Adrenal gland (tissue), 12 donors: Measurements from ENCODE around the gene CAGE1. TPM values are rescaled to one million over a fixed set of nuclear protein-coding genes. Genes with fewer than 3 reads are reported as not detected.

Source experiments
- DNase-seq, 7 donors: peaks; one replicate each; pipeline ENCODE4 v3.0.0-alpha.2; 2019 to 2020
- H3K27ac ChIP-seq, 5 donors: fragments of 200-600 bp; sonication (generic) in 4 of 5; 1 replicate in 3 of 5; 2 replicates in 2 of 5; pipeline versions ENCODE4 v1.5.1 to v1.8.0; 2016 to 2020; ENCODE audit warnings: mild to moderate bottlenecking in 1 of 5
- H3K27me3 ChIP-seq: fragments of 200-600 bp; 2 replicates; pipeline ENCODE4 v1.8.0; 2021
- H3K36me3 ChIP-seq, 2 donors: fragments of 200-600 bp; replicated peaks in 1 of 2; 1 replicate in 1 of 2; 2 replicates in 1 of 2; pipeline versions ENCODE4 v1.5.1 to v1.8.0; 2018 to 2022
- H3K4me1 ChIP-seq, 2 donors: fragments of 200-600 bp; replicated peaks in 1 of 2; 1 replicate in 1 of 2; 2 replicates in 1 of 2; pipeline versions ENCODE4 v1.5.1 to v1.8.0; 2018 to 2021
- H3K4me3 ChIP-seq, 4 donors: fragments of 200-600 bp; sonication (generic) in 3 of 4; one replicate each; pipeline ENCODE4 v1.5.1; 2016 to 2018
- H3K9me3 ChIP-seq, 3 donors: fragments of 200-600 bp; sonication (generic) in 1 of 3; replicated peaks in 1 of 3; 1 replicate in 2 of 3; 2 replicates in 1 of 3; pipeline versions ENCODE4 v1.5.1 to v1.8.0; 2016 to 2021
- POLR2A ChIP-seq, 2 donors: fragments of 450-650 bp; IDR thresholded peaks; one replicate each; pipeline ENCODE4 v1.6.1; 2017; ENCODE audit warnings: antibody characterized with exemption in 2 of 2, mild to moderate bottlenecking in 2 of 2, moderate library complexity in 1 of 2
- WGBS, 4 donors: extraction: QIAGEN DNeasy Blood & Tissue Kit in 2 of 4; methylation state at CpG; one replicate each; pipeline versions ENCODE4 v1.1.5 to v1.1.7; 2013 to 2017; 5-methylcytosine and 5-hydroxymethylcytosine counted together
- intact Hi-C, 2 donors: fragments of 100-400 bp; cut with DNase I; formaldehyde crosslinking; loops; one replicate each; pipeline versions ENCODE4 v1.14.1 to v1.15.0; 2022 to 2023
- polyA plus RNA-seq, 3 donors: library from polyadenylated mRNA; stranded (reverse); fragments of 200-250 nt in 2 of 3; fragments of 350-450 nt in 1 of 3; fragmentation: Illumina TruSeq in 1 of 3; extraction: RNeasy Lipid Tissue Mini Kit (QIAGEN cat#74804) in 1 of 3; gene quantifications; one replicate each; pipeline ENCODE4 v1.2.3, GENCODE V29; 2013 to 2014
- total RNA-seq, 9 donors: library from RNA; depleted of rRNA in 4 of 9; stranded (reverse); fragments of >200 nt in 4 of 9; fragments of 120-200 nt in 1 of 9; fragmentation: NEBNext Ultra II Directional in 1 of 9; extraction: Animal tissue kit (Norgen Biotek cat#: 25700) in 1 of 9; gene quantifications; one replicate each; pipeline versions ENCODE4 v1.1.0 to v1.2.4, GENCODE V29; 2013 to 2023
- TF ChIP-seq, protein P1 (sequence below), 6 experiments: fragments of 450-650 bp in 4 of 6; fragments of 200-600 bp in 2 of 6; sonication (generic) in 1 of 6; IDR thresholded peaks; 1 replicate in 5 of 6; 2 replicates in 1 of 6; pipeline versions ENCODE4 v1.5.1 to v1.8.0; 2016 to 2021; ENCODE audit warnings: antibody characterized with exemption in 6 of 6, mild to moderate bottlenecking in 2 of 6, moderate library complexity in 1 of 6
- donor health status: healthy with polysubstance abuse.
- donor health status: Bipolar disorder and iron deficiency.
- donor health status: DM: yes; HTN: yes; CAD: no.
- donor health status: DM: no; HTN: no; CAD: no.
- donor health status: DM: no; HTN: no; CAD: no.
- donor health status: DM: yes; HTN: yes; CAD: no.

CAGE1 gene
- total and polyA plus RNA-seq, 12 donors: 0.06 to 0.25 (median 0.16) TPM; not detected in 8

GRCh38 chr6:7389162-7389450, 436 bp downstream of the CAGE1 start:
- intact Hi-C loops: loop anchor here in 1 of 2 donors (10.0 kb wide), 1 partner anchor 114 kb away; no protein-coding TSS in a partner anchor
- 0 to 3% (median 1%) methylated on average over 6 to 11 of the region's 11 CpGs for WGBS, 4 donors
- Histone ChIP-seq H3K27me3 (no peaks in the 10 kb centered on the region), H3K4me3 (peak overlapping the region; percentile 17 to 83 (median 76)), H3K9me3 (no peaks in the 10 kb centered on the region), H3K36me3 (no peaks in the 10 kb centered on the region), H3K27ac (peak overlapping the region; percentile 87 to 93 (median 91)), H3K4me1 (peaks cover 11 to 37% of the 10 kb centered on the region in 2 donors)
- DNase-seq: peak in 6 of 7 donors; percentile 68 to 84 (median 81)
- no peak for TF ChIP-seq POLR2A (IDR thresholded peaks at IDR 0.05)
- TF ChIP-seq, protein P1, sequence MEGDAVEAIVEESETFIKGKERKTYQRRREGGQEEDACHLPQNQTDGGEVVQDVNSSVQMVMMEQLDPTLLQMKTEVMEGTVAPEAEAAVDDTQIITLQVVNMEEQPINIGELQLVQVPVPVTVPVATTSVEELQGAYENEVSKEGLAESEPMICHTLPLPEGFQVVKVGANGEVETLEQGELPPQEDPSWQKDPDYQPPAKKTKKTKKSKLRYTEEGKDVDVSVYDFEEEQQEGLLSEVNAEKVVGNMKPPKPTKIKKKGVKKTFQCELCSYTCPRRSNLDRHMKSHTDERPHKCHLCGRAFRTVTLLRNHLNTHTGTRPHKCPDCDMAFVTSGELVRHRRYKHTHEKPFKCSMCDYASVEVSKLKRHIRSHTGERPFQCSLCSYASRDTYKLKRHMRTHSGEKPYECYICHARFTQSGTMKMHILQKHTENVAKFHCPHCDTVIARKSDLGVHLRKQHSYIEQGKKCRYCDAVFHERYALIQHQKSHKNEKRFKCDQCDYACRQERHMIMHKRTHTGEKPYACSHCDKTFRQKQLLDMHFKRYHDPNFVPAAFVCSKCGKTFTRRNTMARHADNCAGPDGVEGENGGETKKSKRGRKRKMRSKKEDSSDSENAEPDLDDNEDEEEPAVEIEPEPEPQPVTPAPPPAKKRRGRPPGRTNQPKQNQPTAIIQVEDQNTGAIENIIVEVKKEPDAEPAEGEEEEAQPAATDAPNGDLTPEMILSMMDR (IDR thresholded peaks at IDR 0.05): no peak

GRCh38 chr6:7381092-7381491, 8.4 kb downstream of the CAGE1 start:
- Histone ChIP-seq H3K9me3 (no peaks in the 10 kb centered on the region), H3K36me3 (no peaks in the 10 kb centered on the region), H3K4me1 (no peaks in the 10 kb centered on the region), H3K4me3 (no peak overlapping the region), H3K27me3 (no peaks in the 10 kb centered on the region), H3K27ac (no peak overlapping the region)
- TF ChIP-seq, protein P1 (IDR thresholded peaks at IDR 0.05): no peak
- WGBS, 4 donors: 71 to 91% (median 84%) methylated on average over 1 of the region's 1 CpG
- DNase-seq: no peak
- intact Hi-C loops: loop anchor here in 1 of 2 donors (10.0 kb wide), 1 partner anchor 106 kb away; no protein-coding TSS in a partner anchor

GRCh38 chr6:7378740-7379139, 10.8 kb downstream of the CAGE1 start:
- DNase-seq: no peak
- Histone ChIP-seq H3K4me1 (no peaks in the 10 kb centered on the region), H3K9me3 (no peaks in the 10 kb centered on the region), H3K4me3 (no peak overlapping the region), H3K27ac (no peak overlapping the region), H3K36me3 (no peaks in the 10 kb centered on the region), H3K27me3 (no peaks in the 10 kb centered on the region)
- 43 to 59% (median 47%) methylated on average over 4 of the region's 4 CpGs for WGBS, 4 donors
- no peak for TF ChIP-seq POLR2A (IDR thresholded peaks at IDR 0.05)
- TF ChIP-seq, protein P1 (IDR thresholded peaks at IDR 0.05): no peak
- intact Hi-C loops: no loop called here

DNA sequence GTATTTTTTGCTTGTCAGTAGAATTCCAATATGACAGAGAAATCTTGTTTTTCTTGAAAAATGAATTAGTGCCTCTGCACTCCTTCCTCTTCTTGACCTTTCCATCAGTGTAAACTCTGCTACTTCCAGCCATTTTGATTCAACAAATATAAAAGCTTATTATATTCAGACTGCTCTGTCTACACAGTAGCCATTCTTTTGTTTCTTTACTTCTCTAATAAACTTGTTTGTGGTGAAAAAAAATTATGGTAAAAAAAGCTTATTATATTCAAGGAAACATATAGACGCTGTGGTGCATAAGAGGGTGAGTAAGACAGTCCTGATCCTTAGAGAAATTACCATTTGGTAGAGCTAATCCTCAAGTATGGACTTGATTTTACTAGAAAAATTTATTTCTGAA, 11.6 kb downstream of the CAGE1 start:
- DNase-seq: no peak
- H3K9me3 ChIP-seq: no peaks in the 10 kb centered on the region
- TF ChIP-seq, protein P1 (IDR thresholded peaks at IDR 0.05): no peak
- H3K27ac ChIP-seq: no peak overlapping the region
- intact Hi-C loops: no loop called here
- H3K27me3 ChIP-seq: no peaks in the 10 kb centered on the region
- no peak overlapping the region for H3K4me3 ChIP-seq
- H3K36me3 ChIP-seq: no peaks in the 10 kb centered on the region
- no peaks in the 10 kb centered on the region for H3K4me1 ChIP-seq
- WGBS, 4 donors: 77 to 92% (median 84%) methylated on average over 1 of the region's 1 CpG
